Kidney epithelial cell (primary cell): Measurements from ENCODE around the gene SPAG4. TPM values are rescaled to one million over a fixed set of nuclear protein-coding genes. Genes with fewer than 3 reads are reported as not detected.

ENCODE experiments used
- DNase-seq: peaks from one replicate; pipeline ENCODE4 v3.0.0-alpha.2; 2010; ENCODE audit warnings: low read depth
- H3K27me3 ChIP-seq: 2 replicates; pipeline ENCODE4 v1.6.0; 2011; ENCODE audit warnings: low read length; ENCODE audit not compliant: control insufficient read depth, insufficient read depth
- H3K36me3 ChIP-seq: 2 replicates; pipeline ENCODE4 v1.5.1; 2011; ENCODE audit warnings: low read length; ENCODE audit not compliant: control insufficient read depth, insufficient read depth
- H3K4me3 ChIP-seq: 2 replicates; pipeline ENCODE4 v1.5.1; 2011; ENCODE audit warnings: low read depth, mild to moderate bottlenecking, control low read depth, low read length
- CTCF ChIP-seq: IDR thresholded peaks from 2 replicates; pipeline ENCODE4 v1.5.1; 2011; ENCODE audit warnings: mild to moderate bottlenecking, moderate library complexity, low read length, control low read depth, inconsistent platforms; ENCODE audit not compliant: insufficient read depth, poor library complexity, severe bottlenecking
- total RNA-seq: library from RNA; depleted of rRNA; stranded (reverse); fragments of >200 nt; gene quantifications from 2 replicates; pipeline ENCODE4 v1.2.3, GENCODE V29; 2015

Gene SPAG4
- total RNA-seq, 1 donor from 2014 or later = 2.6 TPM

- no peaks in the 10 kb centered on the region for H3K27me3 ChIP-seq
- no peaks in the 10 kb centered on the region for H3K36me3 ChIP-seq
- TF ChIP-seq CTCF = no peak
- no peak for DNase-seq
- H3K4me3 ChIP-seq = no peak overlapping the region
These were observed 23.1 kb downstream of the SPAG4 start for GRCh38 chr20:35638751-35639150.

- TF ChIP-seq CTCF = no peak
- H3K27me3 ChIP-seq = no peaks in the 10 kb centered on the region
- H3K4me3 ChIP-seq = no peak overlapping the region
- DNase-seq = no peak
- no peaks in the 10 kb centered on the region for H3K36me3 ChIP-seq
These were observed 25.1 kb downstream of the SPAG4 start for GRCh38 chr20:35640724-35641123.

- Histone ChIP-seq H3K36me3 (no peaks in the 10 kb centered on the region), H3K27me3 (no peaks in the 10 kb centered on the region), H3K4me3 (no peak overlapping the region)
- no peak for TF ChIP-seq CTCF
- no peak for DNase-seq
These were observed 26.1 kb downstream of the SPAG4 start for GRCh38 chr20:35641743-35642142.

GRCh38 chr20:35643045-35643444 lies 27.4 kb downstream of the SPAG4 start:
- Histone ChIP-seq H3K36me3 (no peaks in the 10 kb centered on the region), H3K27me3 (no peaks in the 10 kb centered on the region), H3K4me3 (no peak overlapping the region)
- TF ChIP-seq CTCF = no peak
- no peak for DNase-seq

- H3K27me3 ChIP-seq = no peaks in the 10 kb centered on the region
- H3K4me3 ChIP-seq = no peak overlapping the region
- H3K36me3 ChIP-seq = no peaks in the 10 kb centered on the region
- no peak for DNase-seq
- no peak for TF ChIP-seq CTCF
These were observed 29.2 kb downstream of the SPAG4 start for GRCh38 chr20:35644806-35645205.

GRCh38 chr20:35648836-35649235 lies 33.2 kb downstream of the SPAG4 start:
- TF ChIP-seq CTCF = no peak
- H3K36me3 ChIP-seq = peaks cover 2% of the 10 kb centered on the region
- no peak overlapping the region for H3K4me3 ChIP-seq
- no peaks in the 10 kb centered on the region for H3K27me3 ChIP-seq
- DNase-seq = no peak
